IMR-90 (cell line): ENCODE results near the gene MAEA. TPM values are rescaled to one million over a fixed set of nuclear protein-coding genes. Genes with fewer than 3 reads are reported as not detected.

Experiments used
- ATAC-seq: fragments of 200-7000 bp; cut with Tn5 transposase; 2 replicates; pipeline ENCODE4 v1.9.1; 2020; ENCODE audit warnings: low read depth, mild to moderate bottlenecking, moderate library complexity
- BruUV-seq: library from RNA; stranded (reverse); fragments of 400-500 nt; replicated peaks from 2 replicates; lab custom pipeline; 2021; lab: Mats Ljungman, UMichigan
- CTCF ChIA-PET: fragments of 300-600 bp; formaldehyde crosslinking; extraction: SDS; loops from one replicate; lab custom pipeline; 2021; ENCODE audit warnings: antibody characterized with exemption; lab: Yijun Ruan, JAX
- POLR2A ChIA-PET: fragments of 300-600 bp; sonication (Branson Sonifier 250); formaldehyde crosslinking; loops from one replicate; lab custom pipeline; 2022; ENCODE audit warnings: antibody characterized with exemption; ENCODE audit not compliant: unreplicated experiment; lab: Charles Lee
- DNase-seq: peaks from one replicate; pipeline ENCODE4 v3.0.0; 2013
- H2AFZ ChIP-seq: replicated peaks from 2 replicates; pipeline ENCODE3; 2013; ENCODE audit warnings: low read length, mild to moderate bottlenecking; ENCODE audit not compliant: poor library complexity
- H2AK5ac ChIP-seq: 2 replicates; pipeline ENCODE4 v1.6.1; 2013; ENCODE audit warnings: low read depth, low read length, inconsistent platforms
- H2AK9ac ChIP-seq: replicated peaks from 2 replicates; pipeline ENCODE3; 2013; ENCODE audit warnings: mild to moderate bottlenecking, low read depth, low read length, moderate library complexity; ENCODE audit not compliant: poor library complexity
- H2BK120ac ChIP-seq: 2 replicates; pipeline ENCODE4 v1.6.1; 2013; ENCODE audit warnings: low read depth, low read length, inconsistent platforms
- H2BK15ac ChIP-seq: 3 replicates; pipeline ENCODE4 v1.6.1; 2013; ENCODE audit warnings: low read depth, low read length, inconsistent platforms
- H2BK20ac ChIP-seq: 2 replicates; pipeline ENCODE4 v1.6.1; 2013; ENCODE audit warnings: low read depth, mild to moderate bottlenecking, inconsistent platforms, low read length, moderate library complexity
- H2BK5ac ChIP-seq: 2 replicates; pipeline ENCODE4 v1.6.1; 2013; ENCODE audit warnings: mild to moderate bottlenecking, low read depth, low read length, inconsistent platforms; ENCODE audit not compliant: poor library complexity, severe bottlenecking
- H3K14ac ChIP-seq: replicated peaks from 2 replicates; pipeline ENCODE4 v1.6.1; 2013; ENCODE audit warnings: low read depth, low read length, inconsistent platforms
- H3K18ac ChIP-seq: 2 replicates; pipeline ENCODE4 v1.6.1; 2013; ENCODE audit warnings: low read depth, low read length, control low read depth
- H3K23ac ChIP-seq: 2 replicates; pipeline ENCODE4 v1.6.1; 2013; ENCODE audit warnings: low read depth, low read length, inconsistent platforms
- H3K27ac ChIP-seq: 2 replicates; pipeline ENCODE4 v1.5.1; 2013; ENCODE audit warnings: mild to moderate bottlenecking, control low read depth, low read length; ENCODE audit not compliant: insufficient read depth
- H3K27me3 ChIP-seq: 2 replicates; pipeline ENCODE4 v1.6.1; 2013; ENCODE audit warnings: low read length; ENCODE audit not compliant: control insufficient read depth, insufficient read depth
- H3K36me3 ChIP-seq: 2 replicates; pipeline ENCODE4 v1.6.1; 2013; ENCODE audit warnings: low read length, mixed read lengths; ENCODE audit not compliant: control insufficient read depth, insufficient read depth
- H3K4ac ChIP-seq: 2 replicates; pipeline ENCODE4 v1.6.1; 2013; ENCODE audit warnings: low read depth, low read length, inconsistent platforms
- H3K4me1 ChIP-seq: 2 replicates; pipeline ENCODE4 v1.6.1; 2013; ENCODE audit warnings: low read length, mixed read lengths; ENCODE audit not compliant: control insufficient read depth, insufficient read depth
- H3K4me2 ChIP-seq: 2 replicates; pipeline ENCODE4 v1.6.1; 2013; ENCODE audit warnings: low read depth, mild to moderate bottlenecking, control low read depth, low read length, moderate library complexity
- H3K4me3 ChIP-seq: 2 replicates; pipeline ENCODE4 v1.5.1; 2013; ENCODE audit warnings: low read depth, mild to moderate bottlenecking, control low read depth, low read length, moderate library complexity; ENCODE audit not compliant: insufficient read depth
- H3K56ac ChIP-seq: 2 replicates; pipeline ENCODE4 v1.6.1; 2013; ENCODE audit warnings: low read length, inconsistent platforms; ENCODE audit not compliant: insufficient read depth; ENCODE audit errors: extremely low read depth
- H3K79me1 ChIP-seq, 2 experiments: 2 replicates each; pipeline ENCODE4 v1.6.1; 2013; ENCODE audit warnings: low read length in 2 of 2, inconsistent platforms in 1 of 2, low read depth in 1 of 2
- H3K9ac ChIP-seq: 2 replicates; pipeline ENCODE4 v1.6.1; 2013; ENCODE audit warnings: low read depth, low read length, control low read depth
- H3K9me1 ChIP-seq: 2 replicates; pipeline ENCODE4 v1.6.1; 2013; ENCODE audit warnings: low read length, inconsistent platforms; ENCODE audit not compliant: insufficient read depth
- H3K9me3 ChIP-seq: 2 replicates; pipeline ENCODE4 v1.6.1; 2013; ENCODE audit warnings: low read length; ENCODE audit not compliant: control insufficient read depth, insufficient read depth
- H4K20me1 ChIP-seq: 2 replicates; pipeline ENCODE4 v1.6.1; 2013; ENCODE audit warnings: low read length, inconsistent platforms; ENCODE audit not compliant: insufficient read depth
- H4K5ac ChIP-seq: 2 replicates; pipeline ENCODE4 v1.6.1; 2013; ENCODE audit warnings: mild to moderate bottlenecking, low read depth, low read length, control low read depth
- H4K8ac ChIP-seq, 2 experiments: 2 replicates each; pipeline ENCODE4 v1.6.1; 2013; ENCODE audit warnings: low read depth in 2 of 2, low read length in 2 of 2, control low read depth in 1 of 2, inconsistent platforms in 1 of 2
- H4K91ac ChIP-seq: 2 replicates; pipeline ENCODE4 v1.6.1; 2013; ENCODE audit warnings: low read depth, low read length, inconsistent platforms; ENCODE audit not compliant: insufficient read depth
- BHLHE40 ChIP-seq: fragments of 150-350 bp; IDR thresholded peaks from 2 replicates; pipeline ENCODE4 v1.6.1; 2016; ENCODE audit warnings: mild to moderate bottlenecking, low read depth, low read length
- CEBPB ChIP-seq: IDR thresholded peaks from 2 replicates; pipeline ENCODE4 v1.6.1; 2012; ENCODE audit warnings: low read depth, low read length, improper control_type of control experiment
- CHD1 ChIP-seq: IDR thresholded peaks from 2 replicates; pipeline ENCODE4 v1.6.1; 2012; ENCODE audit warnings: low read depth, low read length, improper control_type of control experiment
- CTCF ChIP-seq: conservative IDR thresholded peaks from 2 replicates; pipeline ENCODE4 v1.5.1; 2012; ENCODE audit warnings: mild to moderate bottlenecking, low read depth, low read length, improper control_type of control experiment
- MAZ ChIP-seq: IDR thresholded peaks from 2 replicates; pipeline ENCODE4 v1.6.1; 2012; ENCODE audit warnings: low read depth, mild to moderate bottlenecking, low read length, improper control_type of control experiment, moderate library complexity, borderline replicate concordance
- NFE2L2 ChIP-seq: fragments of 150-350 bp; IDR thresholded peaks from 2 replicates; pipeline ENCODE4 v1.6.1; 2016; ENCODE audit warnings: low read depth, mild to moderate bottlenecking, low read length
- POLR2A ChIP-seq: IDR thresholded peaks from 2 replicates; pipeline ENCODE4 v1.6.1; 2012; ENCODE audit warnings: mild to moderate bottlenecking, low read depth, low read length
- RAD21 ChIP-seq: IDR thresholded peaks from 2 replicates; pipeline ENCODE4 v1.6.1; 2012; ENCODE audit warnings: low read length, improper control_type of control experiment
- RCOR1 ChIP-seq: IDR thresholded peaks from 2 replicates; pipeline ENCODE4 v1.6.1; 2012; ENCODE audit warnings: mild to moderate bottlenecking, low read length, improper control_type of control experiment; ENCODE audit not compliant: insufficient replicate concordance
- WGBS, 2 experiments: methylation state at CpG; one replicate each; pipeline versions ENCODE4 v1.1.5 to v1.1.7; 2013; ENCODE audit warnings: missing lambda C conversion rate in 2 of 2; ENCODE audit not compliant: insufficient read length in 1 of 2; ENCODE audit errors: extremely low coverage in 2 of 2; 5-methylcytosine and 5-hydroxymethylcytosine counted together
- dilution Hi-C: fragments of 300-500 bp; cut with HindIII; formaldehyde crosslinking; loops from one replicate; pipeline ENCODE4 v1.14.3; 2018; ENCODE audit warnings: low sequenced_read_pairs; ENCODE audit not compliant: unreplicated experiment
- in situ Hi-C: fragments of 300-500 bp; cut with MboI; formaldehyde crosslinking; loops from 3 replicates; pipeline ENCODE4 v1.14.3; 2019; ENCODE audit warnings: low sequenced_read_pairs, inconsistent platforms, mixed read lengths
- intact Hi-C: fragments of 100-400 bp; cut with micrococcal nuclease; formaldehyde crosslinking; loops from 2 replicates; pipeline ENCODE4 v1.10.0; 2022
- polyA plus RNA-seq, 3 experiments: library from polyadenylated mRNA; depleted of rRNA; stranded (reverse); fragments of >200 nt; gene quantifications; 2 replicates each; pipeline ENCODE4 v1.2.3, GENCODE V29; 2012; ENCODE audit warnings: low replicate concordance in 1 of 3
- total RNA-seq: library from RNA; depleted of rRNA; stranded (reverse); fragments of >200 nt; gene quantifications from 2 replicates; pipeline ENCODE4 v1.2.3, GENCODE V29; 2012

Gene MAEA
- total and polyA plus RNA-seq, 2 of the 4 experiments (the other 2 are of a cell fraction) = 61.5 to 108 TPM

GRCh38 chr4:1331591-1332353 lies 42.1 kb downstream of the MAEA start:
- H3K18ac ChIP-seq = no peak overlapping the region
- peaks cover 68% of the 10 kb centered on the region for H3K36me3 ChIP-seq
- 91% methylated on average over 10 of the region's 21 CpGs; no CpG with 5 or more reads in 1 of the 2 experiments for WGBS, 2 experiments
- dilution Hi-C loops (no loop called here), intact Hi-C loops (no loop called here), in situ Hi-C loops (no loop called here)
- no peak overlapping the region for H2BK15ac ChIP-seq
- no peak overlapping the region for H2AK5ac ChIP-seq
- BruUV-seq = no TSS peak
- no peak overlapping the region for H2AK9ac ChIP-seq
- H4K8ac ChIP-seq = no peak overlapping the region
- H3K9me1 ChIP-seq = no peaks in the 10 kb centered on the region
- H3K27me3 ChIP-seq = no peaks in the 10 kb centered on the region
- H3K56ac ChIP-seq = no peak overlapping the region
- no peak for TF ChIP-seq NFE2L2
- TF ChIP-seq RCOR1 = no peak
- TF ChIP-seq CHD1 = no peak
- TF ChIP-seq POLR2A = no peak
- no peak for TF ChIP-seq CTCF
- TF ChIP-seq RAD21 = no peak
- no peak for TF ChIP-seq CEBPB
- no peak for TF ChIP-seq MAZ
- TF ChIP-seq BHLHE40 = no peak
- no peak overlapping the region for H3K23ac ChIP-seq
- H3K4me1 ChIP-seq = no peaks in the 10 kb centered on the region; the same call in 1 of the 2 replicates
- H3K4me2 ChIP-seq = no peak overlapping the region
- peaks cover 5% of the 10 kb centered on the region; the same call in 1 of the 2 replicates for H3K9me3 ChIP-seq
- CTCF ChIA-PET = no interaction called here
- no peak overlapping the region for H3K27ac ChIP-seq
- H2AFZ ChIP-seq = peak overlapping the region; percentile 1
- no peak overlapping the region for H4K91ac ChIP-seq
- H3K4me3 ChIP-seq = no peak overlapping the region
- H3K4ac ChIP-seq = no peak overlapping the region
- no peak overlapping the region for H2BK120ac ChIP-seq
- H3K79me1 ChIP-seq = peaks cover 30 to 51% of the 10 kb centered on the region in 2 experiments
- POLR2A ChIA-PET = no interaction called here
- H3K9ac ChIP-seq = no peak overlapping the region
- DNase-seq (no peak), ATAC-seq (no peak)
- peaks cover 5% of the 10 kb centered on the region for H4K20me1 ChIP-seq
- H4K5ac ChIP-seq = no peak overlapping the region
- H3K14ac ChIP-seq = no peak overlapping the region
- H2BK20ac ChIP-seq = no peak overlapping the region
- no peak overlapping the region for H2BK5ac ChIP-seq
